ENCODE measurements around the gene CEP89.

Gene CEP89

DNA sequence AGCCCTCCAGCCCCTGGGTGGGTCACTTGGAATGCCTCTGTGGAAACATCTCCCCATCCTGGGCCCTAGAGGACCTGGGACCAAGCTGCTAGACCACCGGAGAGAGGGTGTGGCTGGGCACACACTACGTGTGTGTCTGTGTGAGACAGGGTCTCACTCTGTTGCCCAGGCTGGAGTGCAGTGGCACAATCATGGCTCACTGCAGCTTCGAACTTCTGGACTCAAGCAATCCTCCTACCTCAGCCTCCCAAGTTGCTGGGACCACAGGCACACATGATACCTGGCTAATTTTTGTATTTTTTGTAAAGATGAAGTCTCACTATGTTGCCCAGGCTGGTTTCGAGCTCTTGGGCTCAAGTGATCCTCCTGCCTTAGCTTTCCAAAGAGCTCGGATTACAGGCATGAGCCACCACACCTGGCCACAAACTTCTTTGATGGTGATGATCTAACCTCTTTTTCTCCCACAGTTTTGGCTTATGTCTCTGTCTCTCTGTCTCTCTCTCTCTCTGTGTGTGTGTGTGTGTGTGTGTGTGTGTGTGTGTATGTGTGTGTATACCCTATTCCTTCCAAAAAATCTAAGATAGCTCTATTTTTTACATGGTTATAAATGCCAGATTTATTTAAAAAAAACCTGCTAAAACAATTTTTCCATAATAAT is 70.1 kb downstream of the CEP89 start:
- H3K36me3 Mint-ChIP-seq (ENCODE audit: low read depth): peaks cover 59% of the 10 kb centered on the region
- H3K27ac Mint-ChIP-seq: no peak overlapping the region
- TF ChIP-seq, protein P1, sequence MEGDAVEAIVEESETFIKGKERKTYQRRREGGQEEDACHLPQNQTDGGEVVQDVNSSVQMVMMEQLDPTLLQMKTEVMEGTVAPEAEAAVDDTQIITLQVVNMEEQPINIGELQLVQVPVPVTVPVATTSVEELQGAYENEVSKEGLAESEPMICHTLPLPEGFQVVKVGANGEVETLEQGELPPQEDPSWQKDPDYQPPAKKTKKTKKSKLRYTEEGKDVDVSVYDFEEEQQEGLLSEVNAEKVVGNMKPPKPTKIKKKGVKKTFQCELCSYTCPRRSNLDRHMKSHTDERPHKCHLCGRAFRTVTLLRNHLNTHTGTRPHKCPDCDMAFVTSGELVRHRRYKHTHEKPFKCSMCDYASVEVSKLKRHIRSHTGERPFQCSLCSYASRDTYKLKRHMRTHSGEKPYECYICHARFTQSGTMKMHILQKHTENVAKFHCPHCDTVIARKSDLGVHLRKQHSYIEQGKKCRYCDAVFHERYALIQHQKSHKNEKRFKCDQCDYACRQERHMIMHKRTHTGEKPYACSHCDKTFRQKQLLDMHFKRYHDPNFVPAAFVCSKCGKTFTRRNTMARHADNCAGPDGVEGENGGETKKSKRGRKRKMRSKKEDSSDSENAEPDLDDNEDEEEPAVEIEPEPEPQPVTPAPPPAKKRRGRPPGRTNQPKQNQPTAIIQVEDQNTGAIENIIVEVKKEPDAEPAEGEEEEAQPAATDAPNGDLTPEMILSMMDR (IDR thresholded peaks at IDR 0.05; ENCODE audit: unreplicated experiment in 3 of 3): no peak
- H3K4me1 Mint-ChIP-seq: no peaks in the 10 kb centered on the region
- H3K27me3 Mint-ChIP-seq (ENCODE audit: low read depth): no peaks in the 10 kb centered on the region
- H3K9me3 Mint-ChIP-seq: peaks cover 6% of the 10 kb centered on the region
- H3K4me3 Mint-ChIP-seq: no peak overlapping the region

DNA sequence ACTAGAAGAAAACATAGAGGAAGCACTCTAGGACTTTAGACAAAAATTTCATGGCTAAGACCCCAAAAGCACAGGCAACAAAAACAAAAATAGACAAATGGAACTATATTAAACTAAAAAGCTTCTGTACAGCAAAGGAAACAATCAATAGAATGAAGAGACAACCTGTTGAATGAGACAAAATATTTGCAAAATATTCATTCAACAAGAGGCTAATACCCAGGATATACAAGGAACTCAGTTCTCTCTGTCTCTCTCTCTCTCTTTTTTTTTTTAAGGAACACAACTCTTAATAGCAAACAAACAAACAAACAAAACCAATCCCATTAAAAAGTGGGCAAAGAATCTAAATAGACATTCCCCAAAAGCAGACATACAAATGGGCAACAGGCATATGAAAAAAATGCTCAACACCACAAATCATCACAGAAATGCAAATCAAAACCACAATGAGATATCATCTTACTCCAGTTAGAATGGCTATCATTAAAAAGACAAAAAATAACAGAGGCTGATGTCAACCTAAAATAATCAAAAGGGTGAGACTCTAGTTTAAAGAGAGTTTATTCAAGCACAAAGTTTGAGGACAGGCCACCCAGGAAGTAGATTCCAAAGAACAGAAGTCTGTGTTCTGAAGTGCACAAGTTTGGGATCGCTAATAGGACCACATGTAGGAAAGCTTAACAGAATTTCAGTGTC is 75.1 kb downstream of the CEP89 start:
- H3K27ac Mint-ChIP-seq: no peak overlapping the region

DNA sequence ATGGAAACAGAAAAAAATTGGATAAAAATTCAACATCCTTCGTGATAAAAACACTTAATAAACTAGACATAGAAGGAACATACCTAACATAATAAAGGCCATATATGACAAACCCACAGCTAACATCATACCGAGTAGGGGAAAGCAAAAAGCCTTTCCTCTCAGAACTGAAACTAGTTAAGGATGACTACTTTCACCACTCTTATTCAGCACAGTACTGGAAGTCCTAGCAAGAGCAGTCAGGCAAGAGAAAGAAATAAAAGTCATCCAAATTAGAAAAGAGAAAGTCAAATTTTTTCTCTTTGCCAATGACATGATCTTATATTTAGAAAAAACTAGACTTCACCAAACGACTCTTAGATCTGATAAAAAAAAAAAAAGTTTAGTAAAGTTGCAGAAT is 76.4 kb downstream of the CEP89 start:
- Mint-ChIP-seq H3K4me3 (no peak overlapping the region), H3K27me3 (ENCODE audit: low read depth) (no peaks in the 10 kb centered on the region), H3K4me1 (no peaks in the 10 kb centered on the region), H3K36me3 (ENCODE audit: low read depth) (peaks cover 77% of the 10 kb centered on the region), H3K27ac (no peak overlapping the region), H3K9me3 (peaks cover 42% of the 10 kb centered on the region)
- TF ChIP-seq, protein P1 (IDR thresholded peaks at IDR 0.05; ENCODE audit: unreplicated experiment in 3 of 3): no peak

More for the DNA sequence above, 75.1 kb downstream of the CEP89 start:
- peaks cover 73% of the 10 kb centered on the region for H3K36me3 Mint-ChIP-seq (ENCODE audit: low read depth)
- H3K4me1 Mint-ChIP-seq: no peaks in the 10 kb centered on the region
- TF ChIP-seq, protein P1 (IDR thresholded peaks at IDR 0.05; ENCODE audit: unreplicated experiment in 3 of 3): no peak
- H3K27me3 Mint-ChIP-seq (ENCODE audit: low read depth): no peaks in the 10 kb centered on the region
- no peak overlapping the region for H3K4me3 Mint-ChIP-seq
- H3K9me3 Mint-ChIP-seq: peaks cover 37% of the 10 kb centered on the region

DNA sequence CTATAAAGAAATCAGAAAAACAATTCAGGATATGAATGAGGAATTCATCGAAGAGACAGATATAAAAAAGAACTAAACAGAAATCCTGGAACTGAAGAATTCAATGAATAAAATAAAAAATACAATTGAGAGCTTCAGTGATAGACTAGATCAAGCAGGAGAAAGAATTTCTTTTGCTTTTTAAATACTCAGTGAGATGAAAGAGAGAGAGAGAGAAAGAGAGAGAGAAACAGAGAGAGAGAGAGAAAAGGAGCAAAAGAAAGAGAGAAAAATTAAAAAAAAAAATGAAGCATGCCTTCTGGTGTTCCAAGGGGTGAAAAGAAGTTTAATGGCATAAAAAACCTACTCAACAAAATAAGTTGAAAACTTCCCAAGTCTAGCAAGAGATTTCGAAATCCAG is 80.1 kb downstream of the CEP89 start:
- H3K27ac Mint-ChIP-seq: no peak overlapping the region
- H3K27me3 Mint-ChIP-seq (ENCODE audit: low read depth): no peaks in the 10 kb centered on the region
- peaks cover 42% of the 10 kb centered on the region for H3K9me3 Mint-ChIP-seq
- TF ChIP-seq, protein P1 (IDR thresholded peaks at IDR 0.05; ENCODE audit: unreplicated experiment in 3 of 3): no peak
- H3K36me3 Mint-ChIP-seq (ENCODE audit: low read depth): peaks cover 74% of the 10 kb centered on the region
- H3K4me3 Mint-ChIP-seq: no peak overlapping the region
- H3K4me1 Mint-ChIP-seq: no peaks in the 10 kb centered on the region

DNA sequence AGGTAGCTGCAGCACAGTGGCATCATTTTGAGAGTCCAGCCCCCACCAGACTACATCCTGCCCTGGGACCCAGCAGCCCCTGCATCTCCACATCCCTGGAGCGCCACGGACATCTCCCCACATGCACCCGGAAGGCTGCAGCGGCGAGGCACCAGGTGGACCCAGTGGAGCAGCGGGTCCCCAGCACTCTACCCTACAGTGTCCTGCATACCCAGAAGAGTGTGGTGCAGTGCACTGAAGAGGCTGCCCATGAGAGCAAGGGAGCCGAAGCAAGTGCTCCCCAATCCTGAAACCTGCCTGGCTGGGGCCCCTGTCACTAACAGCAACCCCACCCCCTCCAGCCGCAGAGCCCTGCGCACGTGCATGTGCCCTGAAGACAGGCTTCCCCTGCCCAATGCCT is 80.9 kb downstream of the CEP89 start:
- Mint-ChIP-seq H3K4me1 (no peaks in the 10 kb centered on the region), H3K4me3 (no peak overlapping the region), H3K36me3 (ENCODE audit: low read depth) (peaks cover 69% of the 10 kb centered on the region), H3K9me3 (peaks cover 36% of the 10 kb centered on the region), H3K27ac (no peak overlapping the region), H3K27me3 (ENCODE audit: low read depth) (no peaks in the 10 kb centered on the region)
- TF ChIP-seq, protein P1 (IDR thresholded peaks at IDR 0.05; ENCODE audit: unreplicated experiment in 3 of 3): no peak

DNA sequence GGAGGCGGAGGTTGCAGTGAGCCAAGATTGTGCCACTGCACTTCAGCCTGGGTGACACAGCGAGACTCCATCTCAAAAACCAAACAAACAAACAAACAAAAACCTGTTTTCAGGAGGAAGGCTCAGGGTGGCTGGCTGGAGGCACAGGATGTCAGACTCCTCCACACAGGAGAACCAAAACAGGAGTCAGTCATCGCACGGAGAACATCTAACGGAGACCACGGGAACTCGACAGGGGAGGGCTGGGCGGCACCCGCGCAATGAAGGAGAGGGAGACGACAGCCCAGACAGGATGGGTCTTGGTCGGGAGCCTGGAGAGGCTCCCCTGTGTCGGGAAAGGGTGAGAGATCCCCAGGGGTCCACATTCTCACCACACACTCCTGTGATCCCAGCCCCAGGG is 81.4 kb downstream of the CEP89 start:
- TF ChIP-seq, protein P1 (IDR thresholded peaks at IDR 0.05; ENCODE audit: unreplicated experiment in 3 of 3): no peak
- Mint-ChIP-seq H3K4me1 (no peaks in the 10 kb centered on the region), H3K27me3 (ENCODE audit: low read depth) (no peaks in the 10 kb centered on the region), H3K36me3 (ENCODE audit: low read depth) (peaks cover 70% of the 10 kb centered on the region), H3K4me3 (no peak overlapping the region), H3K9me3 (peaks cover 35% of the 10 kb centered on the region), H3K27ac (no peak overlapping the region)
